ENCODE data around the gene CRADD.
"Not testable (repeated sequence)": the region's sequence is repeated elsewhere in the genome, so short reads cannot be mapped to it uniquely, and the experiment has no call there.

The CRADD gene

DNA sequence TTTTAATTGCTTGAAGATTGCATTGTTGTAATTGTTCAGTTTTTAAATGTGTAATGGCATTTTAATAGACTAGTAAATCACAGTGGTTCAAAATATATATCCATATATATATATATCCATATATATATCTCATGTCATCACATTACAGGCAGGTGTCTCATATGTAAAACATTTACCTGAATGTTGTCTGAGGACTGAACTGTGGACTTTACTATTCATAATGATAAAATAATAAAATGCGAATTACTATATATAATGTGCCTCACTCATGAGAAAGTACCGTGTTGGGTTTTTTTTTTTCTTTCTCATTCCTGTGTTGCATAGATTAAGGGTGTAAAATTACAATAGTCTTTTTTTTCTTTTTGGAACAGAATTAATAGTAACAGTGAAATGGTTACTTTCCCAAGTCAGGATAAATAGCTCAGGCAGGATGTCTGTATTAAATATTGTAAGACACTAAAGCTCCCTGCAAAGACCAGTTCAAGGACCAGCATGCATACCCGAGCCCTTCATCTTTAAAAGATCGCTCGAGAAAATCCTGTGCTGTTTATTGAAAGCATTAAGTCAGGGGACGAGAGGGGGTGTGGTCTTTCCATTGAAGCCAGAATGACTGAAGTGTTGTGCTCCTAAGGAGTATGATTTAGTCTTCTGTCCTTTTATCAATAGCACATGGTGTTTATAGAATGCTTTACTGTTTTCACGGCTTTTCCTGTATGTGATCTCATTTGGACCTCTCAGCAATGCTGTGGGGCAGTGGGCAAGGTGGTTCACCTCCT, 173.5 kb downstream of the CRADD start:
- DNase-seq, result no peak

DNA sequence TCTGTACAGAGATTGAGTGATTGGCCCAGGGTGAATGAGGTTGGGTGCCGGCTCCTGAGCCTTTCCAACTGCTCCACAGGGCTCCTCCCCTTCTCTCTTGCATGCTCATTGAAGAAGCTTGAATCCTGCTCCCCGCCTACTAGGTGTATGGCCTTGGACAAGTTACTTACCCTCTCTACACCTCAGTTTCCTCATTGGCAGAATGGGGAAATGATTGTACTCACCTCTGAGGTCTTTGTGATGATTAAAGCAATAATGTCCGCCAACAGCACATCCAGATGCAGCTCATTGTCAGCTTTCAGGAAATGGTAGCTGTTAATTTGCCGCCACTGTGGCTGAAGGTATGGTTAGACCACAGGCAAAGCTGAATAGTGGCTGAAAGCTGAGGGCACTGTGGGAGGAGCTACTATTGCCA, 174.1 kb downstream of the CRADD start:
- no peak for DNase-seq

DNA sequence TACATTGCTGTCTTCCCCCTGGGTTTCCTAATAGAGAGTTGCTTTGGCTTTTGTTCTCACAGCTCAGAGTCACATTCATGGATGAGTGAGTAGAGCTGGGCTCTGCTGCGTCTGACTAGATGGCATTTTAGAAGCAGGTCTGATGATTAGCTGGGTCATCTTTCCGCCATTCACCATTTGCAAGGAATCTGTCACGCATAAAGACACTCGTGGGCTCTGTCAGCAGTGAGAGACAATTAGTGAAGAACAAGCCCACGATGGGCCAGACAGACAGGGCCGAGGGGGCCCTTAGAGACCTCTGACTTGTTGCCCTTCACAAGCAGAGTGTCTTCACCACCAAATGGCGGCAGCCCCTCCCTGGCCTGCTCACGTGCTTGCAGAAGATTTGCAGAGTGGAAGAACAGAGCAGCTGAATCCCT, 175.0 kb downstream of the CRADD start:
- no peak for DNase-seq

DNA sequence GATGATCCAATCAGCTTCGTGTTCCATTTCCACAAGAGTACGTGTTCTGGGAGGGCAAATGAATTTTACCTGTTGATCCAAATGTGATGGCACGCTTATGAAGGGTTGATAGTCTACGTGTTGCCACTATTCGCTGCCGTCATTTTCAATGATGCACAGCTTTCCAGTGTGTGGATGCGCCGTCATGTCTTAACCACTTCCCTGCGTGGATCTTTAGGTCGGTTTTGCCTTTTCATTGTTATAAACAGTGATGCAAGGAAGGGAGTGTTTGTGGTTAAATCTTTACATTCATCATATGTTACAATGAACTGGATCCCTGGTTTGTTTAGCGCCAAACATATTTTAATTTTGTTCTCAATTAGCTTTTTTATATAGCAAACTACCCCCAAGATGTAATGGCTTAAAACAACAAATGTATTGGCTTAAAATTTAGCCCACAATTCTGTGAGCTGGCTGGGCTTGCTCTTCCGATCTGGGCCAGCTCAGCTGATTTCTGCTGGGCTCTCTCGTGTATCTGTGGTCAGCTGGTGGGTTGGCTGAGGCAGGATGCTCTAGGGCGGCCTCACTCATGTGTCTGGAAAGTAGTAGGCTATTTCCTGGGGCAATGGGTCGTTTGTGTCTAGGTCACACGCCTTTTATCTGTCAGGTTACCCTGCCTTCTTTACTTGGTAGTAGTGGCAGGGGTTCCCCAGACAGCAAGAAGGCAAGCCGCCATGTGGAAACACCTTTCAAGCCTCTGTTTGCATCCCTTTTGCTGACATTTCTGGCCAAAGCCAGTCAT, 176.7 kb downstream of the CRADD start:
- no peak for DNase-seq

DNA sequence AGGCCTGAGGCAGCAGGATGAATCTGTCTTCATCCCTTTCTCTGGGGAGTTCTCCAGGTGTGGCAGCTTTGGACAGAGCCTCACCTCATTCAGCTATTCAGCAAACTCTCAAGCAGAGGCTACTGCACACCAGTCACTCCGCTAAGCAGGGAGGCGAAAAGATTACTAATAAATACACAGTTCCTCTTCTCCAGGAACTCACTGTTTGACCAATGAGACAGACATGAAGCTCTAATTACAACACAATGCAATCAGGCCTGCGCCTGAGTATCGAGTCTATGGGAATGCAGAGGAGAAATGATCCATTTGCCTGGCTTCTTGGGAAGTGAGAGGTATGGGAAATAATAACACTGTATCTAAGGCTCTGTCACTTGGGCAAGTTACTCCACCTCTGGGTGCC, 178.1 kb downstream of the CRADD start:
- no peak for DNase-seq

DNA sequence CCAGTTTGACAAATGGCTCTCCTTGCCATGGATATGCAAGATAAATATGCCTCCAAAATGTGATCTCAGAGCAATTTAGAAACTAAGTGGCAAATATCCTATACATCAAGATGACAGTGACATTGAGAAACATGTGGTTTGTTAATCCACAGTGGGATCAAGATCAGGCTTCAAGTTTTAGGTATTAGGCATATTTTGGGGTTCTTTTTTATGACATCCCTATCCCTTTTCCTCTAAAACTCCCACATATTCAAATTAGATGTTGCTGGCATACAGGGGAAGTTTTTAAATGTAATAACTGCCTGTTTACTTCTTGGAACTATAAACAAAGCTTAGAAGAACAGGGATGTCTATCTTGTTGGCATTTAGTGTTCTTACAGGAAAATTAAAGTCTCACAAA, 179.4 kb downstream of the CRADD start:
- no peak for DNase-seq

DNA sequence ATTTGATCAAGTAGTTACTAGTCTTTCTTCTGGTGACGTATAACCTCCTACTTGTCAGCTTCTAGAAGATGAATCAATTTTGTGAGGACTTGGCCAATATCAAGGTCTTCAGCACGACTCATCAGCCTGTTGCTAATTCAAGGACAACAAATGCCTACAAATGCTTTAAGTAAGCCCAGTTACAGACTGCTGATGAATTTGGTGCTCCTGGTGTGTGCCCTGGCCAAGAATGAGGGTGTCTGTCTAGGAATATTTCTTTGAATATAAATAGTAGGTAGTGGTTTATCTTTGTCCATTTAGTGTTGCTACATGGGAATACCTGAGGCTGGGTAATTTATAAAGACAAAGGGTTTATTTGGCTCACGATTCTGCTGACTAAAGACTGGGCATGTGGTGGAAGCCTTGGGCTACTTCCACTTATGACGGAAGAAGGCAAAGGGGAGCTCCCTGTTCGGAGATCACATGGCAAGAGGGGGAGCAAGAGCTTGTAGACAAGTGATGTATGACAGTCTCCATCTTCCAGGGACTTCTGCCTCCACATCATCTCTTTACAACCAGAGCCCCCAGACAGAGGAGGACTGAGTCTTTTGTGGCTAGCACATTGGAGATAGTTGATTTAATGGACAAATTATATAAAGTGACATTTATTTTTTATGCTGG, 180.2 kb downstream of the CRADD start:
- DNase-seq, result no peak

DNA sequence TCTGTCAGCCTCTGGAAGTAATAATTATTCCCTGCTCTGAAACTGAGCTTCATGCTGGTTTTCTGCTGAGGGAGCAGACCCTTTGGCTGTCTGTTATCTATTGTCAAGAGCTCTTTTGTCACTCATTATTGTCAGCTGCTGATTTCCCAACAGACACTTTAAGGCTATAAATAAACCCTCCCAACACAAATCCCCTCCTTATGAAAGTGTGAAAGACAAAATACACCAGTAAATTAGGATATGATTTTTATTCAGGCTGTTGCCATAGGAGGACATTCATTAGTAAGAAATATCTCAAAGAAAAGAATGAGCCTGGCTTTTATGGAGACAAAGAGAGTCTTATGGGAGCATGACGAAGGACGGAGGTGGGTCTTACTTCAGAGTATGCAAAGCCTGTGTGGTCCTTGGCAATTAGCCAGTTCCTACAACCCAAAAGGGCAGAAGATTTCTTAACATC, 180.8 kb downstream of the CRADD start:
- DNase-seq, result no peak

DNA sequence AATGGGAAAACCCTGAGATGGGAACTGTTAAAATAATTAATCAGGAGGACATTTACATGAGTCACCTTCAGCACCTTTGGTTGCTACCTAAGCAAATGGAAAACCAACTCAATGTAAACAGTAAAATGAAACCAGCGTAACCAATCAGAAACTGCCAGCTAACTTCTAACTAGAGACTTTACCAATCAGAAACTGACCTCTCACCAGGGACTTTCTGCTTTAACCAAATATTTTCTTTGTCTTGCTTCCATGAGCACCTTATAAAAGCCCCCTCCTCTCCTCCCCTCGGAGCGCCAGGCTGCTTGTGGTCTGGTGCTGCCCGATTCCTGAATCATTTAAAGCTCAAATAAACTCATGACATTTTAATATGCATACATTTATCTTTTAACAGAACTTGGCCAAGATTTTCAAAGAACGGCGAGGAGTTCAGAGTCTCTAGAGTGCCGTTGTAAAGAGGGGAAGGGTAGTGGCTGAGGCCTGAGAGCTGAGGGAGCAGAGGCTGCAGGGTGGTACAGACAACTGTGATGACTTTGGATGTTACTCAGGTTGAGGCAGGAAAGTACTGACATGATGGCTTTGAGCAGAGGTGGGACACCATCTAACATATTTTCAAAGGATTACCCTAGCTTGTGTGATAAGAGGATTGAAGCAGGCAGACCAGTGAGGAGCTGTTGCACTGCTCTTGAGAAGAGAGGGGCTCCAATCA, 183.6 kb downstream of the CRADD start:
- DNase-seq, result no peak

DNA sequence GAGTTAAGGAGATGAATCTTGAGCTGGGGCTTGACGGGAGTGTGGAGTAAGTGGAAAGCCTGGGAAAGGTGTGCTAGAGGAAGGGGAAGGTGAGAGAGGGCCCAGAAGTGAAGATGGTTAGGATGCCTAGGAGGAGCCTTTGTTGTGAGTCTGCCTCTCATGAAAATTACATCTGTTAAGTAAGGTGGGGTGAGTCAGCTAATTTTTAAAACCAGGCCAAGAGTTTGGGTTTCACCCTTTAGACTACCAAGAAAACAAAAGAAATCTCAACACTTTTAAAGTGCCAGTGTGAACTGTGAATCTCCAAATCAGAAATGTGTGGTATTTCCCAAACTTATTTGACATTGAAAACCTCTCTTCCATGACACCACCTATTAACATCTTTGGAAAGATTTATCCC, 185.2 kb downstream of the CRADD start:
- DNase-seq, result no peak

DNA sequence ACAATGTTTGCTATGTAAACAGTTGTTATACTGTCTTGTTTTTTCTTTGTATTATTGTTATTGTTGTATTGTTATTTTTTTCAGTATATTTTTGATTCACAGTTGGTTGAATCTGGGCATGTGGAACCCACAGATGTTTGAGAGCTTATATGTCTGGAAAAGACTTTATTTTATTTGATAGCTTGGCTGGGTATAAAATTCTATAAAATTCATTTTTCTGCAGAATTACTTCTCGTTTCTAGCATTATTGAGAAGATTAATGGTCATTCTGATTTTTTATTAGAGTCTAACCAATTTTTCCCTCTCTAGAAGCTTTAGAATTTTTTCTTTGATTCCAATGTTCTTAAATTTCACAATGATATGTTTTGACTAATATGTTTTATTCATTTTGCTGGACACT, 188.6 kb downstream of the CRADD start:
- DNase-seq, result no peak

DNA sequence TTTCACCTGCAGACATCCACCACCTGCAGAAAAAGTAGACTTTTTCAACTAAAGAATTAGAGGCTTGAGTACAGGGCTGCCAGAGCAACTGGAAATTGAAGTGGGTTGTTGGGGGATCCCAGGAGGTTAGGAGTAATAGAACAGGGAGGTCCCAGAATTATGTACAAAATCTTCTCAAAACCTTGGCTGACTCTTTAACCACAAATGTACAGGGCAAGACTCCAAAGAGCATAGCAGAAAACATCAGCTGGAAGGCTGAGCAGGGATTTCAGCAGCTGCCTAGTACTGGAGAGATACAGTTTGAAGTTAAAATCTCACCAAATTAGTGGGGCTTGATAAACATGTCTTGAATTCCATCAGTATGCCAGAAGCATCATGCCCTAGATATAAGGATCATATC, 191.6 kb downstream of the CRADD start:
- DNase-seq, result no peak

DNA sequence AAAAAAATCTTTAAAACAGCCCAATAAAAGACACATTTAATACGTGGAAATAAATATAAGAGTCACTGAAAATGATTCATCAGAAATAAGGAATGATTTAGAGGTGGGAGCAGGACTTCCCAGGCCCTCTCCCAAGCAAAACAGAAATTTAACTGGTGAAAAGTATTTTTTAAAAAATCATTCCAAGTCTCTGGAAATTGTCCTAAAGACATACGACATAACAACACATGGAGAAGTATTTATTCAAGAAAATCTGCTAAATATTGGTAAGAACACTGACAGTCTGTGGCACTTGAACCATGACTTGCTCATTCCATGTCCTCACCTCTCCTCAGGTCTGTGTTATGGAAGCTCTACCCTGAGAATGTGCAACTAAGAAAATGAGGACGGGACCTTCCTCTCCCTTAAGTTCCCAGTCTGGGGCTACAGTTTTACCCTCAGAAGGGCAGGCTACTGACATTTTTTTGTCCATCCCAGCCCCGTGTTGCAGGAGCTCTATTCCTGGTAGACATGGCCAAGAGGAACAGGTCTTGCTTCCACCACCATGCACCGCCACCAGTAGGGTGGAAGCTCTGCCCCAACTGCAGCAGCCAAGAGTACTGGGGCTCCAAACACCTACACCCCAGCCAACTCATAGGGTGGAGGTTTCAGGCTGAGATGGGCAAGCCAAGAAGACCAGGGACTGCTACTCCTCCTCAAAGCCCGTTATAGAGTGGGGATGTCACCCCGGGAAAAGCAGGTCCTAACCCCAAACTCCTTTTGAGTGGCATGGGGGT, 193.0 kb downstream of the CRADD start:
- DNase-seq, result no peak

DNA sequence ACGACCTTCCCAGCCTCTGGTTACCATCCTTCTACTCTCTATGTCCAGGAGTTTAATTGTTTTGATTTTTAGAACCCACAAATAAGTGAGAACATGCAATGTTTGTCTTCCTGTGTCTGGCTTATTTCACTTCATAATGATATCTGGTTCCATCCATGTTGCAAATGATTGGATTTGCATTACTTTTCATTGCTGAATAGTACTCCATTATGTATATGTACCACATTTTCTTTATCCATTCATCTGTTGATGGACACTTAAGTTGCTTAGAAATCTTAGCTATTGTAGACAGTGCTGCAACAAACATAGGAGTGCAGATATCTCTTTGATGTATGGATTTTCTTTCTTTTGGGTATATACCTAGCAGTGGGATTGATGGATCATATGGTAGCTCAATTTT, 194.4 kb downstream of the CRADD start:
- DNase-seq, result not testable (repeated sequence)

DNA sequence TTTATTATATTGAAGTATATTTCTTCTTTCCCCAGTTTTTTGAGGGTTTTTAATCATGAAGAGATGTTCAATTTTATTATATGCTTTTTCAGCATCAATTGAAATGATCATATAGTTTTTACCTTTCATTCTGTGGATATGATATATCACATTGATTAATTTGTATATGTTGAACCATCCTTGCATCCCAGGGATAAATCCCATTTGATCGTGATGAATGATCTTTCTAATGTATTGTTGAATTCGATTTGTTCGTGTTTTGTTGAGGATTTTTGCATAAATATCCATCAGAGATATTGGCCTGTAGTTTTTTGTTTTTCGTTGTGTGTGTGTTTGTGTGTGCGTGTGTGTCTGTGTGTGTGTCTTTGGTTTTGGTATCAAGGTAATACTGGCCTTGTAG, 196.4 kb downstream of the CRADD start:
- DNase-seq, result no peak

DNA sequence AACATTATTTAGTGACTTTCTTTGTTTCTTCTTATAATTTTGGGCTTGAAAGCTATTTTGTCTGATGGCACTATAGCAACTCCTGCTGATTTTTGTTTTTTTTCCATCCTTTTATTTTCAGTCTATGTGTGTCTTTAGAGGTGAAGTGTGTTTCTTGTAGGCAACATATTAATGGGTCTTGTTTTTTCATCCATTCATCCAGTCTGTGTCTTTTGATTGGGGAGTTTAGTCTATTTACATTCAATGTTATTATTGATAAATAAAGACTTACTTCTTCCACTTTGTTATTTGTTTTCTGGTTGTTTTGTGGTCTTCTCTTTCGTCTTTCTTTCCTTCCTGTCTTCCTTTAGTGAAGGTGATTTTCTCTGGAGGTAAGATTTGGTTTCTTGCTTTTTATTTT, 198.0 kb downstream of the CRADD start:
- no peak for DNase-seq

DNA sequence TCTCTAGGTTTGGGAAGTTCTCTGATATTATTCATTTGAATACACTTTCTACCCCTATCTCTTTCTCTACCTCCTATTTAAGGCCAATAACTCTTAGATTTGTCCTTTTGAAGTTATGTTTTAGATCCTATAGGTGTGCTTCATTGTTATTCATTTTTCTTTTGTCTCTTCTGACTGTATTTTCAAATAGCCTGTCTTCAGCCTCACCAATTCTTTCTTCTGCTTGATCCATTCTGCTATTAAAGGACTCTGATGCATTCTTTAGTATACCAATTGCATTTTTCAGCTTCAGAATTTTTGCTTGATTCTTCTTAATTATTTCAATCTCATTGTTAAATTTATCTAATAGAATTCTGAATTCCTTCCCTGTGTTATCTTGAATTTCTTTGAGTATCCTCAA, 199.2 kb downstream of the CRADD start:
- DNase-seq, result no peak

DNA sequence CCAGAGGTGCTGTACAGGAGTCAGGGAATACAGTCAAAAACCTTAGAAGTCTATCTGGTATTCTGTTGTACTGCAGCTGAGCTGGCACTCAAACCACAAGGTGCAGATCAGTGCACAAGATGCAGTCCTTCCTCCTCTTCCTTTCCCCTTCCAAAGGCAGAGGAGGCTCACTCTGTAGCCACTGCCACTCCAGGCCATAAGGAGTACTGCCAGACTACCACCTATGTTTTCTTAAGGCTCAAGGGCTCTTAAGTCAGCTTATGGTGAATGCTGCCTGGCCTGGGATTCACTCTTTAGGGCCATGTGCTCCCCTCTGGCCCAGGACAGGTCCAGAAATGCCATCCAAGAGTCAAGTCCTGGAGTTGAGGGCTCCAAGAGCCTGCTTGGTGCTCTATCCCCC, 200.3 kb downstream of the CRADD start:
- no peak for DNase-seq

DNA sequence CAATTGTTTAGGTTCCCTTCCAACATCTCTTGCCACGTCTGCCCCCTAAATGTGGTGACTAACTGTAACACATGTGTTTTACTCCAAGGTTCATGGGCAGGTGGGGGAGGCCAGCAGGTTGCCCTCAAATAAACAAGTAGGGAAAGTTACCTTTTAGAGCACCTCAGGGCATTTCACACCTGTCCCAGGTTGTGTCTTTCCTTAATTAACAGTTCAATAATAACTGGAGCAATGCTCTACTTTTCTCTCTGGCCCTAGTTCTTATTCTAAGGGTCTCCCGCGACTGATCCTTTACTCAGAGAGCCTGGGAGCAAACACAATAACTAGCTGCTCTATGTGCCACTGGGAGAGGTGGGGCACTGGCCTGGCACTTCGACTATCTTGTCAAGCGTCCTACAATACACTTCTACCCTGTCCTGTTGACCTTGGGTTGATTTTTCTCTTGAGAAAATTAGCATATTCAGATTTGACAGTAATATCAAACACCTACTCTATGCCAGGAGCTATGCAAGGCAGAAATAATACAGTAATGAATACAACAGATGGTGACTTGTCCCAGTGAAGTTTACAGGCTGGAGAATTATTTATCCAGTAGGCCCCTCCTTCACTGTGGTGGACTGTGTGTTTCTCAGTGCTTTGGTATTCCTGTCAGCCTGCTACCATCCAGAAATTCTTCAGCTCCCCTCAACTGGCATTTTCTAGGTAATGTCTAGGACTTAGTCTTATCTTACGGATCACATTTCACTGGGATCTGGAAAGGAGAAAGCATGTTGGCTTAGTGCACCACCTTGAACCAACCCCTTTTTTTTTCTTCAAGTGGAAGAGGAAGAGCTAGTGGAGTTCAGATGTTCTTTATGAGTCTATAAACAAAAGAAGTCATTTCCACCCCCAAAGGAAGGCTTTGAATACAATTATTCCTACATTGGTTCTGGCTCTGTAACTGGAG, 202.6 kb downstream of the CRADD start:
- DNase-seq, result no peak

DNA sequence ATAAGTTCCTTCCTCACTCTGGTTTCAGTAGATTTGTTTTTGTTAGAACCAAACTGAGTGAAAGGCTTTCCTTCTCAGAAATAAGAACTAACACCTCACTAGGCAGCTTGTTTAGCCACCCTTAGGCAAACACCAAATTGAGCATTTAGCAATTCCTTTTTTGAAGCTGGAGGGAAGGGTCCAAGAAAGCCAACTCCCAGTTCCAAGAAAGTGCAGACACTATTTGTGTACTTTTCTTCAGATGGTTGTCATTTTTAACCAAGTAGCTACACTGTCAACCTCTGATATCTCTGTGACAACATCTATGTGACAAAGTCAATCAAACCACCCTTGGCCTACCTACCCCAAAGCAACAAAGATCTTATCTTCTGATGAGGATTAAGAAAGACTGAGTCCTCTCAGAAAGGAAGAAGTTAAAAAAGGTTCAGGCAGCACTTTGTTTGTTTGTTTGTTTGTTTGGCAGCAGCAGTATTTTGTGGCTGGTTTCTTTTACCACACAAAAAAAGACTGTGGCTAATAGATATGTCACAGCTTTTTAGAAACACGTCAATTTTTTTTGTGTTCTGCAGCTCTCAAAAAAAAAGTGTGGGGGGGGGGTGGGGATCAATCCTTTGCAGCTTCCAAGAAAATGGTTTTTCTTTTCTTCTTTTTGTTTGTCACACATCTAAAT, 203.8 kb downstream of the CRADD start:
- DNase-seq, result no peak

DNA sequence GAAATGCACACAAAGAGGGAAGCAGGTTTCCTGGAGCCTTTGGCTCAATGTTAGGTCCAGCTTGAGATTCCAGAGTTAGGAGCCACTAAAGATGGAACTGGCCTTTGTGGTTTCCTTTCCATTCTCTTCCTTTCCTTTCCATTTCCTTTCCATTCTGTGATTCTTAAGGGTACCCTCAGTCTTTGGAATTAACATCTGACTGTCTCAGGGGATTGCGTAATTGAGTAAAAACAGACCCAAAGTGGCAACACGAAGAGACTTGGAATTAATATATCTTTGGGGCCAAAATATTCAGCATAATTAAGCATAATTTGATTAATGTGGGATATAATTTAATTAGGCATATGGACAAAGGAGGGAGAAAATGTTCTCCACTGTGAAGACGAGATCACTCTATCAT, 205.6 kb downstream of the CRADD start:
- DNase-seq, result no peak

Data from SHP77 (cell line).